GM19025 (cell line): ENCODE data around the gene RNH1.

ENCODE experiments used
- ATAC-seq: cut with Tn5 transposase; IDR thresholded peaks from one replicate; pipeline ENCODE4 v1.9.1; 2021; ENCODE audit warnings: mild to moderate bottlenecking, low read depth, moderate library complexity; ENCODE audit not compliant: unreplicated experiment

The RNH1 gene

DNA sequence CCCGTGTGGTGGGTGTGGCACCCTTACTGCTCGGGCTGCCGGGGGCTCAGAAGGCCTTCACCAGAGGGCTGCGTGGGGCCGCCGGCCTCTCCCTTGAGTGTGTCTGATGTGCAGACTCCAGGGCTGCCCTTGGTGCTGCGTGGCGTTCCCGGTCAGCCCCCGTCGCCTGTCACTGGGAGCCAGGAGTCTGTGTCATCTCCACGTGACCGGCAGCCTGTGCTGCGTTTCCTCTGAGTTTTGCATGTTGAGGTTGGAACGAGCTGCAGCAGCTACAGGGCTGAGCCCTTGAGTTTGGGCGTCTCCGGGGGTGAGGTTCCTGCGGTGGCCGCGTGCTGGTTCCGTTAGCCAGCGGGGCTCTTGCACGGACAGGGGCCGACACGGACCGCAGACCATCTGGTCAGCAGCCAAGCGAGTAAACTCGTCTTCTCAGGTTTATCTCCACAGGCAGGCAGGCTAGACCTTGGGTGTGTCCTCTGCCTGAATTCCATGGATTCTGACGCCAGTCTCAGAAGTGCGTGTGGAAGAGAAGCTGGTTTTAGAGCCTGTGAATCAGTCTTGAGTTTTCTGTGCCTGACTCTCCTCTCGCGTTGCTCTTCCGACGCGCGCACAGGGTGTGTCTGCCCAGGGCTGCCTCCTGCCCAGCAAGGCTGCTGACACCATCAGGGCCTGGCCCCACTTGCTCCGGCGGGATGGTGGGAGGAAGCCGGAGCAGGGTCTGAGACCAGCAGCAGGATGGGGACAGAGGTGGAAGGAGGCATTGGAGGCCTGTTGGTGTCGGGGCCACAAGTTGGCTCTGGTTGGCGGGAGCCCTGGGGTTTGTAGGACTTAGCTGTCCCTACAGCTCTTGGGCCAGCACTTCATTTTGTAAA lies 46.5 kb downstream of the RNH1 start:
- no peak for ATAC-seq

DNA sequence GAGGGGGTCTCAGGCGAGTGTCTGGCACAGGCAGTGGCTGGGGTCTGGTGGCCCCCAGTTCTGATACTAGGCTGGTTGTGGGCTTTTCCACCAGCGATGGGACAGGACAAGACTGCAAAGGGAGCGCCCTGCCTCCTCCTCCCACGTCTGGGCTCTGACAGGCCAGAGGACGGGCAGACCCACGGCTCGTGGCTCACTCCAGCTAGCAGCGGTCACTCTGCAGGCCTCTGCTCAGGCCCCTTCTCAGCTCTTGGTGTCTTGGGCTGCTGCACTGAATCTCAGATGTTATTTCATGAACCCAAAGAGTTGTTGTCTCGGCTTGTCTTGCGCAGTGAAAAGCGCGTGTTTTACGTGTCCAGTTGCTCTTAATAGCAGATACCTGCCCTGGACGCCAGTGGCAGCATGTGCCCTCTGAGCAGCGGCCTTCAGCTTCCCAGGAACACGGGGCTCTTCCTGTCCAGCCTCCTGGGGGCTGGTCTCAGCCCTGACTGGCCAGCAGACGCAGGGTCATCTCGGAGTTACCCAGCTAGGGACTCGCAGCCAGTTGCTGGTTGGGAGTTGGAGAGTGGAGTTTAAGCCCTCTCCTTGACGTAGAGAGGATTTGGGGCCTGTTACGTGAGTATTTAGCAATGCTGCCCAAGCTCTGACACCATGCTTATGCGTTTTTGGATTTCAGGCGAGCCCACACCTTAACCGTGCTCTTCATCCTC lies 47.4 kb downstream of the RNH1 start:
- ATAC-seq = no peak

DNA sequence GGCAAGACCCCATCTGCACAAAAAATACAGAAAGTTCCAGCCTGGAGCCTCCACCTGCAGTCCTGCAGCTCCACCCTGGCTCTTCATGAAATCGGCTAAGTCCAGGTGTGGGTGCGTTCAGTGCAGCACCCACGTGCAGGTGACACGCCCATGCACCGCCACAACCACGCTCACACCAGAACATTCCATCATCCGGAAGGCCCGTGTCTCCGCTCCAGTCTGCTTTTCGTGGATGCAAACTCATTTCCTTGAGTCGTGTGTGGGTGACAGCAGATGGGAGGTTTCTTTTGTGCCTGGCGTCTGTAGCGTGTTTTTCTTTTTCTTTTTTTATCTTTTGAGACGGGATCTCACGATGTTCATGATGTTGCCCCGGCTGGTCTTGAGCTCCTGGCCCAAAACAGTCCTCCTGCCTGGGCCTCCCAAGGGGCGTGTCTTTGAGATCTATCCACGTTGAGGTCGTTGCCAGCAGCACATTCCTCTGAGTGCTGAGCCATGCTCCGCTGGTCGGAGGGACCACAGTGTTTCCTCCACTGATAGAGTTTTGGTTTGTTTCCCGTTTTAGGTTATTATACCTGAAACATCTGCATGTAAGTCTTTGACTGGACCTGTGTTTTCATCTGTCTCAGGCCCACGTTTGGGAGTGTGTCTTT lies 49.8 kb downstream of the RNH1 start:
- ATAC-seq = no peak

DNA sequence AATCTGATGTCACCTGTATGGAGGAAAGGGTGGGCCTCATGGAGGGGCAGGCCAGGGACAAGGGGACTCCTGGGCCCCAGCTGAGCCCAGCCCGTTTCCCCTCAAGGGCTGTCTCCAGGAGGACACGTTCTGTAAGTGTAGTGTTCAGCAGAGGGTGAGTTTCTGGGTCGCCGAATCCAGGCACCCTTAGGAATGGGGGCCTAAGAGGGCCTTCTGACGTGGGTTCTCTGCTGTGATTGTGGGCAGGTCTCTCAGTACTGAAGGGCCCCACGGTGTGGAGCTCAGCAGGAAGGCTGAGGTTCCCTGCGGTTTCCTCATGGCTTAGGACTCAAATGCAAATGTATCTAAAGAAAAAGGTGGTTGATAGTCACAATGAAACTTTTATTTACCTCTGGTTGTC lies 50.5 kb downstream of the RNH1 start:
- ATAC-seq = no peak

DNA sequence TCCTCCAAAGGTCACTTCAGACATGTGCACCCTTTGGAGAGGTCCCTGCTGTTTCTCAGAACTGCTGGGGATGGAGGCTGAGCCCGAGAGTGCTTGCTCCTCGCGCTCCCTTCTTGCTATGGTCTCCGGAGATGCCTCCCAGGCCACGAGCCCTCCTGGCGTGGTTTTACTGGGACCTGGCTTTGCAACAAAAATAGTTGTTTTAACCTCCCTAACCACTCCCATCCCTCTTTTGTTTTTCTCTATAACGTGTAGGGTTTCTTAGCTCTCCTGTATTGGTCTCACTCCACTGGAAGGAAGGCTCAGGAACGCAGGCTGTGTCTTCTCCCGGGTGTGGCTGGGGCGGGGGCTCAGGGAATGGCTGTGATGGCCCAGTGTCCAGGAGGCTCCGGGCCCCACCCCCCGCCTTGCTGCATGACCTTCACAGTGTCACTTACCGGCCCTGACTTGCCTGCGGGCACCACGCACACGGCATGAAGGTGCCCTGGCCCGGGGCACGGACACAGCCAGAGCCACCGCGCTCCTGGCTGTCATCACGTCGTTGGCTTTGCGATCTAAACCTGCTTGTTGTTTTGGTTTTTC lies 51.4 kb downstream of the RNH1 start:
- ATAC-seq = no peak

DNA sequence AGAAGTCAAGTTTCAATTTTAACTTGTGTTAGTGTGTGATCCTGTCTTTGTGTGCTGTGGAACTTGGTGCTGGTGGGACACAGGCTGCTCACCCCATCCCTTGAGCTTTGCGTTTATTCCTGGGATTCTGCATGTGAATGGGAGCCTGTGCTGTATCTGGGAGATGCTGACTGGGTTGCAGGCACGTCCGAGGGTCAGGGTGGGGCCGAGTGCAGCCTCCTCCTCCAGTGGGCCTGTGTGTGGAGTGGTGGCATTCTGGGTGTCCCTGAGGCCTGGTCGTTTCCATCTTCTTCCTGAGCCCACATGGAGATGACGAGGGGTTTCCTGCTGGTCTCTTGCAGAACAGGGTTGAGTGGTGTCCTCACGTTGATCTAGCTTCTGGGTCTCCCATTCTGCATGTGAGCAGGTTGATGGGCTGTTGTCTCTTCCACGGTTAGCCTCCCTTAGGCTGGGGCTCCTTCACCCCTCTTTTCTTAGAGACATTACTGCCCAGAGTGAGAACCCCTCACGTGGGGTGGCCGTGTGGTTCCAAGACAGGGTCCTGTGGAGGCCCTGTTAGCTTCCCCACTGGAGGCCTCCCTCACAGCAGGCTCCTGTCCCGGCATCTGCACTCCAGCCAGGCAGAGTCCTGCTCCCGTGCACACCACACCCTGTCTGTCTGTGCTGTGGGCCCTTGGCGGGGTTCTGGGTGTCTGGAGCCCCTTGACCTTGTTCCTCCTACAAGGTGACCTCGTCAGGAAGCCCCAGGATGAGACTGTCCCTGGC lies 52.1 kb downstream of the RNH1 start:
- no peak for ATAC-seq

DNA sequence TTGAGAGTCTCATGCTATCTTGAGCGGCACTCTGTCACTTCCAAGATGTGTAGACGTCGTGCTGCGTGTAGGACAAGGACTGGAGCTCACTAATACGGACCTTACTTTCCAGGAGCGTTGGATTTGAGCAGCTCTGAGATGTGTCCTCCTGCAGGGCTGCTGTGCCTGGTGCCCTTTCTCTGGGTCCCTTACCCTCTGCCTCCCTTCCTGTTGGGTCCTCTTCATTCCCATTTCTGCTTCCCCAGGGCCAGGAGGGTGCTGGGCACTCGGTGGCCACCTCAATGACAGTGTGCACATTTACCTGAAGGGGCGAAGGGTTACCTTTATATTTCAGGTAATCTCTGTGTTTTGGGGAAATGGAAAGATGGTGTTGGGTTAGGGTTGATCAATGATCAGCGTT lies 53.0 kb downstream of the RNH1 start:
- ATAC-seq = no peak

DNA sequence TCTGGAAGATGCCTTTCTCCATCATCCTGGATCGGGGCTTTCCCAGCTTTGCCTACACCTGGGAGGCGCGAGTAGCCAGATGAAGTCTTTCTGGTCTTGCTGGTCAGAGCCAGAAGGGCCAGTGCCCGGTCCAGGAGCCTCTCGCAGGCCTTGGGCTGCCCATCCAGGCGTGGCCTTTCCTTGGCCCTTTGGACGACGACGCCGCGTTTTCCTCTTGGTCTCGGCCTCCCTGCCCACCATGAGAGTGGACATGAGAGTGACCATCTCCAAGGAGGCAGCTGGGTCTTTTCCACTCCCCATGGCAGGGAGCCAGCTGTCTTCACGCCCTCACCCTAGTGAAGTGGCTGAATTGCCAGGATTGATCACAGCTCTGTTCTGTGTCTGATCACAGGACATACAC lies 53.5 kb downstream of the RNH1 start:
- no peak for ATAC-seq

DNA sequence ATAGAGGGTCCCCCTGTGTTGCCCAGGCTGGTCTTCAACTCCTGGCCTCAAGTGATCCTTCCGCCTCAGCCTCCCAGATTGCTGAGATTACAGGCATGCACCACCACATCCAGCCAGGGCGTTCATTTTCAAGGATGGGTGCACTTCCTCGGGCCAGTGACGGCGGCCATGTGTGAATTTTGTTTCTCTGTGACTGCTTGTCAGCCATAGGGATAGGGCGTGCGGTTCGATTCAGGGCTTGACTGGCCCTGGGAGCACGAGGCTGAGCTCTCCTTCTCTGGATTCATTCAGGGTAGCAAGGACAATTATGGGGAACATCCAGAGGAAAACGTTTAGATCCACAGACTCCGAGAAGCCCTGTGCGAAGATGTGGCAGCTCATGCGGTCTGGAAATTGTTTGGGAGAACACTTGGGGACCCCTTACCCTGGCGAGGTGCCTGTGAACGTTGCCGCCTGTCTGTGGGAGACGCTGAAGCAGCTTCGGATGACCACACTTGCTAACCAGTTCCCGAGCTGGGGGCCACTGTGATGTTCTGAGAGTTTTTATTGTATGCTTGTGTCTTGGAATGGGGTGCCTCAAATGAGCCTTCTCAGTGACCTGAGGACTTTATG lies 54.0 kb downstream of the RNH1 start:
- ATAC-seq = no peak

DNA sequence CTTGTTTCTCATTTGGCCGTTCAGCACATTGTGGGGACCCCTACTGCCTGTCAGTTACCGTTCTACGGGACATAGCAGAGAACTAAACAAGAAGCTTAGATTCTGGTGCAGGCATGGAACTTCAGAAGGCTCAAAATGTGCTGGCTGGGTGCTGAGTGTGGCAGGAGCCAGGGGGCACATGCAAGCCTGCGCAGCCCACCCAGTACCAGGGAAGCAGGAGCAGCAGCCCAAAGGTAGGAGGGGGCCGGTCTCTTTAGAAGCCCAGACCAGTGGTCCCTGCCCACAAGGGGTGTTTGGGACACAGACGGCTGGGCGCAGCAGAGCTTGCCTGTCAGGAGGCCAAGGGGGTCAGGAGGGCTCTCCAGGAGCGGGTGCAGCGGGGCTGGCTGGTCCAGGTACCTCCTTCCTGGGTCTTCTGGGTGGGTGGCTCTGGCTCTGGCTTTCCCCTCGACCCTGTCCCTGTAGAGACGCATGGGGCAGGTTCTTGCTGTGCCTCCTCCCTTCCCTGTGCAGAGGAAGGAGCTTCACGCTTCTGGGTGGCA lies 54.8 kb downstream of the RNH1 start:
- no peak for ATAC-seq

DNA sequence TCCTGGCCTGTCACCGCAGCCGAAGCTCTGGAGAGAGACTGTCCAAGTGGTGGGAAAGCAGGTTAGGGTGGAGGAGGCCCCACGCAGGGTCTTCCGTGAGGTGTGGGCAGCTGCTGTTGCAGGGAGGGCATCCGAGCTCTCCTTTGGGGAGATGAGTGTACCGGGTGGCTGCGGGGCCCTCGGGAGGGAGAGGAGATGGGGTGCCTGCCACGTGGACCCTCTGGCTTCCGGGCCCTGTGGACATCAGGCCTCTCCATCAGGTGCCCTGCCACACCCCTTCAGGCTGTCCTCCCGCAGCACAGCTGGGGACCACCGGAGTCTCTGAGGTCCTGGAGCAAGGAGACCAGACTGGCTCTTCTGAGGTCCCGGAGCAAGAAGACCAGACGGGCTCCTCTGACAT lies 55.3 kb downstream of the RNH1 start:
- ATAC-seq = no peak

DNA sequence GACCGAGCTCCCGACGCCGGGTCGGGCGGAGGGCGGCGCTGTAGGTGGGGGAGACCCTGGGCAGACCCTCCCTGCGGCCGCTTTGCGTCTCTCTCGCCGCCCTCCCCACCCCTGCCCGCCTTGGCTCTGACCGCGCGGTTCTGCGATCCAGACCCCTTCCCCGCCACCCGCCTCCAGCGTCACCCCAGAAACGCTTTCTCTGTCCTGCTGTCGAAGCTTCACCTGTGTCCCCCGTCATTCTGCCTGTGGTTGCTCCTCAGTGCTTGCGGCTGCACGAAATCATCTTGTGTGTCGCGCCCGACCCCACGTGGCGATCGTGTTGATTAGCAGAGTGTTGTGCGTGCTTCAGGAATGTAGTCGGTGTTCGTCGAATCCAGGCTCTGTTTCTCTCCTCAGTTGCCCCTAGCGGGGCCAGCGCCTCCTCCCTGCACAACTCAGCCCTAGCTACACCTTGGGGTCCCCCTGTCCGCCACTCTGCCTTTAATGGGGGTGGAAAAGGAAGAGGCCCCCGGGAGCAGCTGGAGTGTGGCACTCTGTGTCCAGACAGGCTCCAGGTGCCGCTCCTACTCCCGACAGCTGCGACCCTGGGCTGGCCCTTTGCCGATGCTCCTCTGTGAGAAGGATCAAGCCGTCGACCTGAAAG lies 56.1 kb downstream of the RNH1 start:
- ATAC-seq = no peak

DNA sequence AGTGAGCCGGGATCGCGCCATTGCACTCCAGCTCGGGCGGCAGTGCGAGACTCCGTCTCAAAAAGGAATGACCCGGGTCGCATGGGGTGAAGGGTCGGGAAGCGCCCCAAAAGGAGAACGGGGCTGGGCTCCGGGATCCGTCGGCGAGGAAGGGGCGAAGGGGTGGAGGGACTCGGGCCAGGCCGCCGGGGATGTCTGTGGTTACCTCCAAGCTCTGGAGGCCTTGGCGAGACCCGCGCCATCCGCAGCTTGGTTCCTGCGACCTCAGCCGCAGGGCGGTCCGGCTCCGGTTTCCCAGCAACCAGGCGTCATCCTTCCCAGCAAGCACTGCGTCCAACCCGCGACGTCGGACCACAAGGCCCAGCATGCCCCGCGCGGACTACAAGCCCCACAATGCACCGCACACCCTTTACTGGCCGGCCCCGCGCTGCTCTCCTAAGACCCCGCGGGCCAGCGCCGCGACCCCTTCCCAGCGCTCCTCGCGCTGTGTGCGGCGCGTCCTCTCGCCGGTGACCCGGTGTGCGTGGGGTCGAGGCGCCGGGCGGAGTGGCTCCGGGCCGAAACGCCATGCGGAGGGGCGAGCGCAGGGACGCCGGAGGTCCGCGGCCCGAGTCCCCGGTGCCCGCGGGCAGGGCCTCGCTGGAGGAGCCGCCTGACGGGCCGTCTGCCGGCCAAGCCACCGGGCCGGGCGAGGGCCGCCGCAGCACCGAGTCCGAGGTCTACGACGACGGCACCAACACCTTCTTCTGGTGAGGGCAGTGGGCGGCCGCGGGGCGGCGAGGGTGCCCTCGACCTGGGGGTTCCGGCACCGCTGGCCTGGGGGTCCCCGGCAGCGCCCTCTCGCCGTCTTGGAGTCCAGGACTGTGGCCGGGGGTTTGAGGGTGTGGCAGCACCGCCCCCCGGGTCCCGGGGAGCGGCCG lies 56.9 kb downstream of the RNH1 start, which contains the start of gene PTDSS2:
TSS of gene PTDSS2 (plus strand) at position 391 of the 920 bp plus-strand sequence. CDS start at position 568, 177 bp downstream.
- peak; percentile 60 for ATAC-seq

DNA sequence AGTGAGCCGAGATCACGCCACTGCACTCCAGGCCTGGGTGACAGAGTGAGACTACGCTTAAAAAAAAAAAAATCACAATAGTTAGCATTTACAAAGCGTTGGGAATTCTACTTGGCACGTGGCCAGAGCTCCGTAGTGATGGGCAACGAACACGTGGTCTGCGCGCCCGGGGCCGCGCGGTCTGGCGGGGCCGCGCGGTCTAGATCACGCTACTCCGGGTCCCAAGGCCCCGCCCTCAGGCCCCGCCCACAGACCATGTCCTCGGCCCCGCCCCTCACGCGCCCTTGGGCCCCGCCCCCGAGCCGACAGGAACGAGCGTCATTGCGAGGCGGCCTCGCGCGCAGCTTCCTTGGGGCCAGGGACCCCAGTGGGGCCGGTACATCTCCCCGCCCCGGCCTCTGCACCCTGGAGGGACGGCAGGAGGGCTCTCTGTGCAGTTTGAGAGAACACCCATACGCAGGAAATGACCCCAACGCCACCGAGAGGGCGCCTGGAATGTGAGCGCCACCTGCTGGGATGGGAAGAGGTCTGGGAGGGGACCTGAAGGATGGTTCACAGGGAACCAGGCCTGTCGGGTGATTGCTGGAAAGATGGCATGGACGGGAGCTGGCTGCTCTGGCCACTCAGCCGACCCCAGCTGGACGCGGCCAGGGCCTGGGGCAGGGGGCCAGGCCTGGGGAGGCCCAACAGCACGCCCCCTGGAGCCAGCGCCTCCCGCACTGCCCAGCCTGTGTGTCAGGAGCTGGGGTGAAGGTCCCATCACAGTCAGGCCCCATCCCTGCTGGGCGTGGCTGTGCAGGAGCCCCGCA lies 58.9 kb downstream of the RNH1 start:
- peak; percentile 53 for ATAC-seq

DNA sequence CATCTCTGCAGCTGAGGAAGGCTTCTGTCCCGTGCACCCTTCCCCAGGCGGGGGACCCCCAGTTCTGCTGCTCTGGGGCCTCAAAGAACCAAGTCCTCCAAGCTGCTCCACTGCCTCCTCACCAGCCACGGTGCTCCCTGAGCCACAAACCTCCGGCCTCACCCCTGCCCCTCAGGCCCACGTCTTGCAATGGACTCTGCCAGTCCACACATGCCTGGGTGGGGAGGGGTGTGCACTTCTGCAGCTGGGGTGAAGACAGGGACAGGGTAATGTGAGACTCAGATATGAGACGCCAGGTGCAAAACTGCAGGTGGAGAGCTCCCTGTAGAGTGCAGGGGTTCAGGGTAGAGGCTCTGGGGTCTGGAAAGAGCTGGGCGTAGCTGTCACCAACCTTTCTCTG lies 60.2 kb downstream of the RNH1 start:
- ATAC-seq = no peak

DNA sequence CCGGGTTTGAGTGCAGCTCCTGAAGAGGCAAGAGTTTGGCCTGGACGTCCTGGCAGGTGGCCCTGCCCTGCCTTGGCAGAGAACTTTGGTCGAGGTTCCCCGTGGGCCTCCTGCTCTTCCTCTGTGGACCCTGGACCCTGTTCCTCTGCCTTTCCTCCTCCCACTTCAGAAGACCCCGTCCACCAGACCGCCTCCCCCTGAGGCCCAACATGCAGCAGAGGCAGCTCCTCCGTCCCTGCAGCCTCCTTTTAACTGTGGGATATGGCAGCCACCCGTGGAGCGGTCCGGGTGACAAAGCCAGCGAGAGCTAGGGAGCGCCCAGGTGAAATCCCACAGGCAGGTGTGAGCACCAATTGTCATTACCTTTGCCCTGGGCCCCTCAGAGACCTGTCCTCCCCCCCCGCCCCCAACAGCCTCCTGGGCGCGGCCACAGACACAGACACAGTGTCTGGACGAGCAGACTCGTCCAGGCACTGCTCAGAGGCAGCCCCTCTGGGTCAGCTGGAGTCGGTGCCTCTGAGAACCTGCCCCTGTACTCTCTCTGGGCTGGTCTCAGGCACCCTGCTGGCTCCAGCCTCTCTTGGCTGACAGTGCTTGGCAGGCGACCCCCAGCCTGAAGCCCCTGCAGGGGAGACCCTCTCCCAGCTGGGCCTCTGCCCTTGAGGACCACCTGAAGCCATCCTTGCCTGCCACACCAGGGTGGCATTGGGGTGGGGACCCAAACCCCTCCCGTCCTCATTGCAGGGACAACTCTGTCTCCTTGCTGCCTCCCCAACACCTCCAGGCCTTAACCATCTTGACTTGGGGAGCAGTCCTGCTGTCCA lies 61.1 kb downstream of the RNH1 start:
- no peak for ATAC-seq
